K562 (cell line): Measurements from ENCODE around the gene SLC23A2. TPM values are rescaled to one million over a fixed set of nuclear protein-coding genes. Genes with fewer than 3 reads are reported as not detected.
A peak's percentile ranks its signal among the peaks of the same experiment; 100 is the strongest.
"Not testable (repeated sequence)": the region's sequence is repeated elsewhere in the genome, so short reads cannot be mapped to it uniquely, and the experiment has no call there.

Source experiments
- ATAC-seq: fragments of 200-7000 bp; cut with Tn5 transposase; 3 replicates; pipeline ENCODE4 v1.9.1; 2020; ENCODE audit warnings: moderate library complexity
- BruUV-seq: library from RNA; stranded (reverse); fragments of 400-500 nt; replicated peaks from 2 replicates; lab custom pipeline; 2021; lab: Mats Ljungman, UMichigan
- CTCF ChIA-PET: fragments of 300-600 bp; formaldehyde crosslinking; extraction: SDS; loops from one replicate; lab custom pipeline; 2021; ENCODE audit warnings: low intra/inter-chr PET ratio; lab: Yijun Ruan, JAX
- POLR2A ChIA-PET: fragments of 300-600, 350-650 bp; sonication (Branson Sonifier 250); formaldehyde crosslinking; extraction: SDS; loops from one replicate; lab custom pipeline; 2021; ENCODE audit warnings: antibody characterized with exemption, inconsistent platforms; lab: Yijun Ruan, JAX
- DNase-seq, 4 experiments: peaks; one replicate each; pipeline versions ENCODE4 v3.0.0 to v3.0.0-alpha.2; 2011 to 2018; ENCODE audit warnings: low spot score in 3 of 4, mixed read lengths in 3 of 4; ENCODE audit errors: extremely low read depth in 1 of 4
- FAIRE-seq: peaks from 2 replicates; lab custom pipeline; 2011; peaks lifted over from hg19 to GRCh38; lab: Jason Lieb, UNC
- H2AFZ ChIP-seq: 2 replicates; pipeline ENCODE4 v1.6.0; 2011; ENCODE audit warnings: low read depth, low read length, control low read depth, inconsistent platforms
- H3K27ac ChIP-seq: fragments of 200-600 bp; 3 replicates; pipeline ENCODE4 v1.8.0; 2011; ENCODE audit warnings: low read depth, mild to moderate bottlenecking, control low read depth, inconsistent platforms, low read length, moderate library complexity, mixed read lengths; ENCODE audit errors: extremely low read depth
- H3K27me3 ChIP-seq, 2 experiments: fragments of 300-600 bp in 1 of 2; 2 replicates in 1 of 2; 3 replicates in 1 of 2; pipeline versions ENCODE4 v1.6.0 to v1.8.0; 2011; ENCODE audit warnings: inconsistent platforms in 2 of 2, low read length in 2 of 2, mild to moderate bottlenecking in 1 of 2, mixed read lengths in 1 of 2, moderate library complexity in 1 of 2; ENCODE audit not compliant: control insufficient read depth in 2 of 2, insufficient read depth in 2 of 2
- H3K36me3 ChIP-seq: fragments of 300-600 bp; 3 replicates; pipeline ENCODE4 v1.8.0; 2011; ENCODE audit warnings: mild to moderate bottlenecking, low read length, inconsistent platforms; ENCODE audit not compliant: control insufficient read depth, insufficient read depth
- H3K4me1 ChIP-seq, 2 experiments: fragments of 200-600 bp in 1 of 2; replicated peaks in 1 of 2; 2 replicates in 1 of 2; 3 replicates in 1 of 2; pipeline versions ENCODE4 v1.5.1 to v1.8.0; 2011; ENCODE audit warnings: inconsistent platforms in 2 of 2, low read length in 2 of 2, mild to moderate bottlenecking in 1 of 2, mixed read lengths in 1 of 2, moderate library complexity in 1 of 2; ENCODE audit not compliant: control insufficient read depth in 2 of 2, insufficient read depth in 2 of 2
- H3K4me2 ChIP-seq: 2 replicates; pipeline ENCODE4 v1.6.1; 2011; ENCODE audit warnings: low read length, control low read depth, inconsistent platforms, mixed read lengths; ENCODE audit not compliant: insufficient read depth
- H3K4me3 ChIP-seq: fragments of 200-600 bp; sonication (generic), shearing (Covaris generic); 2 replicates; pipeline ENCODE4 v1.5.1; 2016; ENCODE audit warnings: control low read depth, inconsistent platforms
- H3K79me2 ChIP-seq: fragments of 200-600 bp; 3 replicates; pipeline ENCODE4 v1.8.0; 2011; ENCODE audit warnings: low read length, inconsistent platforms; ENCODE audit not compliant: control insufficient read depth, insufficient read depth
- H3K9ac ChIP-seq, 2 experiments: 2 replicates each; pipeline versions ENCODE4 v1.6.0 to v1.6.1; 2011; ENCODE audit warnings: low read depth in 2 of 2, low read length in 2 of 2, control low read depth in 1 of 2, inconsistent platforms in 1 of 2, mild to moderate bottlenecking in 1 of 2, mixed read lengths in 1 of 2; ENCODE audit not compliant: insufficient read depth in 1 of 2
- H3K9me1 ChIP-seq: one replicate; pipeline ENCODE4 v1.6.0; 2011; ENCODE audit warnings: inconsistent platforms, mild to moderate bottlenecking, low read length, moderate library complexity; ENCODE audit not compliant: control insufficient read depth, insufficient read depth
- H3K9me3 ChIP-seq: replicated peaks from 2 replicates; pipeline ENCODE4 v1.5.1; 2011; ENCODE audit warnings: low read depth, low read length, inconsistent platforms; ENCODE audit not compliant: control insufficient read depth, insufficient read depth
- H4K20me1 ChIP-seq: replicated peaks from 2 replicates; pipeline ENCODE4 v1.6.1; 2011; ENCODE audit warnings: low read length, inconsistent platforms, mixed read lengths; ENCODE audit not compliant: control insufficient read depth, insufficient read depth
- CEBPB ChIP-seq: fragments of 450-650 bp; IDR thresholded peaks from 2 replicates; pipeline ENCODE4 v1.6.1; 2016; ENCODE audit warnings: missing genetic modification characterization, missing compliant biosample characterization
- CREM ChIP-seq: IDR thresholded peaks from 2 replicates; pipeline ENCODE4 v1.6.1; 2014; ENCODE audit warnings: antibody characterized with exemption, low read depth
- ZBED1 ChIP-seq: IDR thresholded peaks from 2 replicates; pipeline ENCODE4 v1.6.1; 2014
- WGBS: fragments of 100-300 bp; shearing (Covaris generic); methylation state at CpG from one replicate; pipeline ENCODE4 v1.1.6; 2016; ENCODE audit warnings: low coverage, mixed read lengths; ENCODE audit not compliant: insufficient coverage; ENCODE audit errors: missing lambda C conversion rate; 5-methylcytosine and 5-hydroxymethylcytosine counted together
- in situ Hi-C: fragments of 300-500 bp; cut with MboI; formaldehyde crosslinking; loops from 4 replicates; pipeline ENCODE4 v1.15.0; 2018; ENCODE audit warnings: inconsistent platforms, mixed read lengths
- intact Hi-C: fragments of 100-400 bp; cut with micrococcal nuclease; formaldehyde crosslinking; loops from 2 replicates; pipeline ENCODE4 v1.14.2; 2022
- polyA plus RNA-seq, 8 experiments: library from polyadenylated mRNA; depleted of rRNA in 4 of 8; stranded (reverse) in 5 of 8; unstranded in 3 of 8; fragments of >200 nt; fragmentation: Nextera tagmentation in 2 of 8; fragmentation: Illumina TruSeq in 1 of 8; extraction: Ambion mirVana in 2 of 8; extraction: Trizol in 1 of 8; gene quantifications; 2 replicates each; pipeline versions ENCODE4 v1.2.1 to v1.2.3, GENCODE V29; 2011 to 2014; ENCODE audit warnings: inconsistent platforms in 1 of 8, missing spikeins in 1 of 8
- total RNA-seq, 7 experiments: library from RNA; depleted of rRNA in 6 of 7; stranded (reverse); fragments of >200 nt in 6 of 7; fragmentation: Illumina TruSeq in 2 of 7; extraction: Trizol in 2 of 7; gene quantifications; 2 replicates each; pipeline versions ENCODE4 v1.2.1 to v1.2.3, GENCODE V29; 2011 to 2021; ENCODE audit warnings: low replicate concordance in 1 of 7
- TF ChIP-seq, protein P1 (sequence below): IDR thresholded peaks from 2 replicates; pipeline ENCODE4 v1.6.1; 2011; ENCODE audit not compliant: insufficient read length; ENCODE audit errors: extremely low read depth

SLC23A2 gene
- total and polyA plus RNA-seq, 9 of the 15 experiments (the other 6 are each of a cell fraction or from before 2014, with no cell fraction given) = 0.39 to 6.7 (median 3.2) TPM

DNA sequence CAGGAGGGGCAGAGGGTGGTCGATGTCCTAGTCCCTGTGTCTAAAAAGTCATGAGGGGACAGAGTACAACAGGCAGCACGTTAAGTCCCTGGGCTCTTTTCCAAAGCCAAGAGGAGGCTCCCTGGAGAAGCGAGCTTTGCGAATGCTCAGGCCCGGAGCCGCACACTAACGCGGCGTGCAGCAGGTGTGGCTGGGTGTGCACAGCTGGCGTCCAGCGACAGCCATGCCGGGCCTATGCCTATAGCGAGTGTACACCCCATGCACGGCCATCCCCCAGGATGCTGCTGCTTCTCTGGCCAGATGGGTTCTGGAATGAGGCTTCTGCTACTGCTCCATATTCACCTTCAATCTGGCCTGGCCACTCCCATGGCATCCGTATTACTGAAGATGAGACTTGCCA lies 148.3 kb downstream of the SLC23A2 start:
- Histone ChIP-seq H3K79me2 (no peaks in the 10 kb centered on the region), H3K36me3 (0 out of 3 replicates have a peak, but pooled peaks cover 2% of the 10 kb centered on the region), H2AFZ (no peak overlapping the region), H3K27ac (no peak overlapping the region), H3K9ac (no peak overlapping the region), H3K4me1 (no peaks in the 10 kb centered on the region), H4K20me1 (no peaks in the 10 kb centered on the region), H3K9me1 (no peaks in the 10 kb centered on the region), H3K9me3 (no peaks in the 10 kb centered on the region), H3K27me3 (peaks cover 0 to 2% of the 10 kb centered on the region in 2 experiments; a peak in 1 of 5 replicates), H3K4me2 (no peak overlapping the region), H3K4me3 (no peak overlapping the region)
- POLR2A ChIA-PET = no interaction called here
- no TSS peak for BruUV-seq
- in situ Hi-C loops (no loop called here), intact Hi-C loops (no loop called here)
- FAIRE-seq = no peak
- no peak for ATAC-seq
- no peak for DNase-seq
- CTCF ChIA-PET = no interaction called here
- 33% methylated on average over 1 of the region's 15 CpGs for WGBS
- TF ChIP-seq, protein P1, sequence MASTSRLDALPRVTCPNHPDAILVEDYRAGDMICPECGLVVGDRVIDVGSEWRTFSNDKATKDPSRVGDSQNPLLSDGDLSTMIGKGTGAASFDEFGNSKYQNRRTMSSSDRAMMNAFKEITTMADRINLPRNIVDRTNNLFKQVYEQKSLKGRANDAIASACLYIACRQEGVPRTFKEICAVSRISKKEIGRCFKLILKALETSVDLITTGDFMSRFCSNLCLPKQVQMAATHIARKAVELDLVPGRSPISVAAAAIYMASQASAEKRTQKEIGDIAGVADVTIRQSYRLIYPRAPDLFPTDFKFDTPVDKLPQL = no peak
- no peak for TF ChIP-seq CREM

DNA sequence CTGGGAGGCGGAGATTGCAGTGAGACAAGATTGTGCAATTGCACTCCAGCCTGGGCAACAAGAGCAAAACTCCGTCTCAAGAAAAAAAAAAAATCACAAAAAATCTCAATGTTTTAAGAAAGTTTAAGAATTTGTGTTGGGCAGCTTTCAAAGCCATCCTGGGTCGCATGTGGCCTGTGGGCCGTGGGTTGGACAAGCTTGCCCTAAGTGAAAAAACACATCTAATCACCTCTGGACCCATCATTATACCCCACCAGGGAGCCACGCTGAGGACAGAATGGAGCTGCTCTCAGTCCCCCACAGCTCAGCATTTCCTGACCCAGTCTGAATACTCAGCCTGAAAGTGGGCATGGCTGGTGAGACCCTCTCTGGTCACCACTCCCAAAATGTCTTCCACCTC lies 150.3 kb downstream of the SLC23A2 start:
- peaks cover 3 to 4% of the 10 kb centered on the region in 2 experiments; a peak in 2 of 5 replicates for H3K27me3 ChIP-seq
- in situ Hi-C loops = no loop called here
- no peaks in the 10 kb centered on the region for H3K79me2 ChIP-seq
- intact Hi-C loops = no loop called here
- FAIRE-seq = no peak
- H3K36me3 ChIP-seq = no peaks in the 10 kb centered on the region
- WGBS = 32% methylated on average over 3 of the region's 5 CpGs
- no peak overlapping the region for H3K4me3 ChIP-seq
- H3K9me3 ChIP-seq = no peaks in the 10 kb centered on the region
- no peak overlapping the region for H3K9ac ChIP-seq
- H3K4me2 ChIP-seq = no peak overlapping the region
- no TSS peak for BruUV-seq
- H3K4me1 ChIP-seq = no peaks in the 10 kb centered on the region
- no peaks in the 10 kb centered on the region for H3K9me1 ChIP-seq
- H4K20me1 ChIP-seq = no peaks in the 10 kb centered on the region
- TF ChIP-seq CEBPB (tag) = 0 out of 2 replicates have a peak, but pooled peaks have one; percentile 23
- TF ChIP-seq ZBED1 = no peak
- no peak overlapping the region for H2AFZ ChIP-seq
- H3K27ac ChIP-seq = no peak overlapping the region
- ATAC-seq = no peak
- POLR2A ChIA-PET = no interaction called here
- no peak for DNase-seq
- CTCF ChIA-PET = no interaction called here

- 0% methylated on average over 1 of the region's 3 CpGs for WGBS
- CTCF ChIA-PET = not testable (repeated sequence)
Measured at GRCh38 chr20:4848829-4849228, 152.5 kb downstream of the SLC23A2 start.

More at GRCh38 chr20:4848829-4849228, 152.5 kb downstream of the SLC23A2 start:
- H3K36me3 ChIP-seq, intact Hi-C loops, H3K27me3 ChIP-seq, BruUV-seq, H3K9me3 ChIP-seq, H3K79me2 ChIP-seq, FAIRE-seq, H3K4me3 ChIP-seq, ATAC-seq, H4K20me1 ChIP-seq, H3K9ac ChIP-seq, H3K4me1 ChIP-seq, H3K9me1 ChIP-seq, POLR2A ChIA-PET, in situ Hi-C loops, H3K4me2 ChIP-seq, DNase-seq, H3K27ac ChIP-seq, H2AFZ ChIP-seq: not testable (repeated sequence)
